Mucosa of descending colon (tissue), 3 donors: ENCODE results near the gene LDLRAP1. TPM values are rescaled to one million over a fixed set of nuclear protein-coding genes. Genes with fewer than 3 reads are reported as not detected.

ENCODE experiments used
- ATAC-seq: fragments of 200-7000 bp; cut with Tn5 transposase; one replicate; pipeline ENCODE4 v1.9.1; 2020; ENCODE audit warnings: mild to moderate bottlenecking, moderate library complexity
- DNase-seq, 3 donors: peaks; one replicate each; pipeline ENCODE4 v3.0.0-alpha.2; 2020
- H3K36me3 ChIP-seq: fragments of 200-600 bp; one replicate; pipeline ENCODE4 v1.8.0; 2021; ENCODE audit warnings: low read depth, mild to moderate bottlenecking
- H3K4me1 ChIP-seq: fragments of 200-600 bp; one replicate; pipeline ENCODE4 v1.8.0; 2021; ENCODE audit warnings: low read depth, mild to moderate bottlenecking
- H3K4me3 ChIP-seq: fragments of 200-600 bp; one replicate; pipeline ENCODE4 v1.8.0; 2021; ENCODE audit warnings: mild to moderate bottlenecking
- H3K9me3 ChIP-seq: fragments of 200-600 bp; one replicate; pipeline ENCODE4 v1.8.0; 2021; ENCODE audit warnings: mild to moderate bottlenecking
- intact Hi-C, 2 donors: fragments of 100-400 bp; cut with DNase I in 1 of 2; cut with micrococcal nuclease in 1 of 2; formaldehyde crosslinking; loops; one replicate each; pipeline versions ENCODE4 v1.11.0 to v1.11.1; 2022; cut with DNase I, micrococcal nuclease
- total RNA-seq, 3 donors: library from RNA; stranded (reverse); fragmentation: NEBNext Ultra II Directional in 2 of 3; extraction: Animal tissue kit (Norgen Biotek cat#: 25700) in 2 of 3; gene quantifications; one replicate each; pipeline versions ENCODE4 v1.2.1 to v1.2.4, GENCODE V29; 2021 to 2023
- TF ChIP-seq, protein P1 (sequence below): fragments of 200-600 bp; IDR thresholded peaks from one replicate; pipeline ENCODE4 v1.8.0; 2022; ENCODE audit warnings: antibody characterized with exemption, mild to moderate bottlenecking
- donor health status: DM: no; HTN: no; CAD: no; lungs with moderate emphysema.
- donor health status: DM: no; HTN: no; CAD: no.
- donor health status: DM: no; HTN: yes; CAD: no.

Gene LDLRAP1
- total RNA-seq, 3 donors from 2014 or later, result 31.0 to 43.5 (median 37.0) TPM

- Histone ChIP-seq H3K4me1 (no peaks in the 10 kb centered on the region), H3K4me3 (no peak overlapping the region), H3K36me3 (no peaks in the 10 kb centered on the region), H3K9me3 (no peaks in the 10 kb centered on the region)
- ATAC-seq (no peak), DNase-seq (no peak)
- intact Hi-C loops, result loop anchor here (5.0 to 10.0 kb wide), 2 partner anchors 185 to 187 kb away; no protein-coding TSS in a partner anchor
- TF ChIP-seq, protein P1, sequence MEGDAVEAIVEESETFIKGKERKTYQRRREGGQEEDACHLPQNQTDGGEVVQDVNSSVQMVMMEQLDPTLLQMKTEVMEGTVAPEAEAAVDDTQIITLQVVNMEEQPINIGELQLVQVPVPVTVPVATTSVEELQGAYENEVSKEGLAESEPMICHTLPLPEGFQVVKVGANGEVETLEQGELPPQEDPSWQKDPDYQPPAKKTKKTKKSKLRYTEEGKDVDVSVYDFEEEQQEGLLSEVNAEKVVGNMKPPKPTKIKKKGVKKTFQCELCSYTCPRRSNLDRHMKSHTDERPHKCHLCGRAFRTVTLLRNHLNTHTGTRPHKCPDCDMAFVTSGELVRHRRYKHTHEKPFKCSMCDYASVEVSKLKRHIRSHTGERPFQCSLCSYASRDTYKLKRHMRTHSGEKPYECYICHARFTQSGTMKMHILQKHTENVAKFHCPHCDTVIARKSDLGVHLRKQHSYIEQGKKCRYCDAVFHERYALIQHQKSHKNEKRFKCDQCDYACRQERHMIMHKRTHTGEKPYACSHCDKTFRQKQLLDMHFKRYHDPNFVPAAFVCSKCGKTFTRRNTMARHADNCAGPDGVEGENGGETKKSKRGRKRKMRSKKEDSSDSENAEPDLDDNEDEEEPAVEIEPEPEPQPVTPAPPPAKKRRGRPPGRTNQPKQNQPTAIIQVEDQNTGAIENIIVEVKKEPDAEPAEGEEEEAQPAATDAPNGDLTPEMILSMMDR, result no peak
Measured at GRCh38 chr1:25609921-25610320, 66.5 kb downstream of the LDLRAP1 start.

DNA sequence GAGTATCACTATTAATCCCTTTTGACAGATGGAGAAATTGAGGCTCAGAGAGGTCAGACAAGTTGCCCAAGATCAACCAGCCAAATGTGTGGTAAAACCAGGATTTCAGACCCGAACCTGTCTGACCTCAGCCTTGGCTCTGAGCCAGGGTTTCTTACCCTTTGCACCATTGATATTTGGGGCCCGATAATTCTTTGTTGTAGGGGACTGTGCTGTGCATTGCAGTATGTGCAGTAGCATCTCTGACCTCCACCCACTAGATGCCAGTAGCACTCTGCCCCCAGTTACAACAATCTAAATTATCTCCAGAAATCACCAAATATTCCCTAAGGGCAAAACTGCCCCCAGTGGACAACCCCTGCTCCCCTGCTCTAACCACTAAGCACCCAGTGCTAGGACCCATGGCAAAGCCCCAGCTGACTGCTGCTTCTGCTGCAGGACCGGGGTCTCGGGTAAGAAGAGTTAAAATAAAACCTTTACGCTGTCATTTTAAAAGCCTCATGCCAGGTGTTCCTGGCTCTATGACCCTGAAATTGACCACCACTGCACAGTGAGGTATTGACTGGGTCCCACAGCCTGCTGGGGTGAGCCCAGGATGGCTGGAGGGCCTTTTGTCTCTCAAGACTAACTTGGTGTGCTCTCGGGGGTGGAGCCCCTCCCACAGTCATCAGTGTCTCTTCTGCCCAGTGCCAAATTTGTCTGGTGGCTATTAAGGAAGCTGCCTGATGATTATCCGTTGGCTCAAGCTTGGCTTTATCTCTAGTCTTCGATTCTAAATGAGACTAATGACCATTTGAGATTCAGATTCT, 67.6 kb downstream of the LDLRAP1 start:
- H3K4me3 ChIP-seq, result no peak overlapping the region
- intact Hi-C loops, result loop anchor here in 1 of 2 donors (10.0 kb wide), 1 partner anchor 184 kb away; no protein-coding TSS in a partner anchor
- H3K4me1 ChIP-seq, result no peaks in the 10 kb centered on the region
- TF ChIP-seq, protein P1, result no peak
- H3K36me3 ChIP-seq, result no peaks in the 10 kb centered on the region
- no peak for DNase-seq
- H3K9me3 ChIP-seq, result no peaks in the 10 kb centered on the region
- ATAC-seq, result no peak

- TF ChIP-seq, protein P1, result no peak
- no peaks in the 10 kb centered on the region for H3K9me3 ChIP-seq
- H3K4me1 ChIP-seq, result no peaks in the 10 kb centered on the region
- no peak overlapping the region for H3K4me3 ChIP-seq
- DNase-seq, result no peak
- intact Hi-C loops, result loop anchor here in 1 of 2 donors (10.0 kb wide), 1 partner anchor 183 kb away; no protein-coding TSS in a partner anchor
- H3K36me3 ChIP-seq, result no peaks in the 10 kb centered on the region
- ATAC-seq, result no peak
Measured at GRCh38 chr1:25611843-25612242, 68.4 kb downstream of the LDLRAP1 start.

DNA sequence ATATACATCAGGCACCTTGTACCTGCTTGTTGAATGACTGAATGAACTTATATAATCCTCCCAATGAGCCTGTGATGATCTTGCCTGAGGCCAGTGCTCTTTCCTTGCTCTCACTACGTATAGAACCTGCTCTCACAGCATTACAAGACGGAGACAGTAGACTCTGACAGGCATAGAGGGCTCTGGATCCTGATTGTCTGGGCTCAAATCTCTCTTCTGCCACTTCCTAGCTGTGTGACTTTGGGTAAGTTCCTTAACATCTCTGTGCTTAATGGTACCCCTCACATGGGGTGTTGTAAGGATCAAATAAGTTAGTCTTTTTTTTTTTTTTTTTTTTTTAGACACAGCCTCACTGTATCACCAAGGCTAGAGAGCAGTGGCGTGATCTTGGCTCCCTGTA, 69.0 kb downstream of the LDLRAP1 start:
- DNase-seq (no peak), ATAC-seq (no peak)
- intact Hi-C loops, result loop anchor here in 1 of 2 donors (10.0 kb wide), 1 partner anchor 182 kb away; no protein-coding TSS in a partner anchor
- Histone ChIP-seq H3K9me3 (no peaks in the 10 kb centered on the region), H3K36me3 (no peaks in the 10 kb centered on the region), H3K4me1 (peaks cover under 1% of the 10 kb centered on the region), H3K4me3 (no peak overlapping the region)
- TF ChIP-seq, protein P1, result no peak

- ATAC-seq, result no peak
- intact Hi-C loops, result loop anchor here in 1 of 2 donors (10.0 kb wide), 1 partner anchor 182 kb away; no protein-coding TSS in a partner anchor
- Histone ChIP-seq H3K4me1 (peaks cover 7% of the 10 kb centered on the region), H3K9me3 (no peaks in the 10 kb centered on the region), H3K4me3 (no peak overlapping the region), H3K36me3 (no peaks in the 10 kb centered on the region)
- DNase-seq, result no peak
- TF ChIP-seq, protein P1, result no peak
Measured at GRCh38 chr1:25613091-25613490, 69.7 kb downstream of the LDLRAP1 start.
